HCT116 (cell line): ENCODE results near the gene KRT15.

ENCODE experiments used
- CEBPB ChIP-seq: IDR thresholded peaks from 2 replicates; pipeline ENCODE4 v1.6.1; 2012; ENCODE audit warnings: low read depth
- EZH2 ChIP-seq: fragments of 200-600 bp; sonication (generic); IDR thresholded peaks from 2 replicates; pipeline ENCODE4 v1.6.1; 2017; ENCODE audit warnings: antibody characterized with exemption, mixed run types
- EZH2phosphoT487 ChIP-seq: fragments of 200-600 bp; IDR thresholded peaks from 2 replicates; pipeline ENCODE4 v1.6.1; 2018; ENCODE audit warnings: antibody characterized with exemption, borderline replicate concordance
- MAX ChIP-seq: IDR thresholded peaks from 2 replicates; pipeline ENCODE4 v1.6.1; 2012
- POLR2A ChIP-seq: IDR thresholded peaks from 2 replicates; pipeline ENCODE4 v1.7.0; 2011; ENCODE audit warnings: borderline replicate concordance; ENCODE audit not compliant: insufficient read depth, insufficient read length; ENCODE audit errors: extremely low read depth
- POLR2AphosphoS5 ChIP-seq: IDR thresholded peaks from 2 replicates; pipeline ENCODE4 v1.6.1; 2011; ENCODE audit warnings: mild to moderate bottlenecking, low read depth, low read length, moderate library complexity
- SP1 ChIP-seq: IDR thresholded peaks from 2 replicates; pipeline ENCODE4 v1.6.1; 2012; ENCODE audit warnings: low read depth
- SRF ChIP-seq: IDR thresholded peaks from 2 replicates; pipeline ENCODE4 v1.6.1; 2012; ENCODE audit warnings: low read depth
- TF ChIP-seq, protein P1 (sequence below), 3 experiments: fragments of 200-600 bp in 1 of 3; sonication (generic) in 1 of 3; IDR thresholded peaks in 2 of 3; conservative IDR thresholded peaks in 1 of 3; 2 replicates each; pipeline ENCODE4 v1.5.1; 2012 to 2017; ENCODE audit warnings: low read depth in 2 of 3, low read length in 2 of 3, antibody characterized with exemption in 1 of 3, borderline replicate concordance in 1 of 3, control low read depth in 1 of 3, mild to moderate bottlenecking in 1 of 3, mixed read lengths in 1 of 3, mixed run types in 1 of 3, moderate library complexity in 1 of 3; ENCODE audit not compliant: insufficient read depth in 1 of 3
- TF ChIP-seq, protein P2 (sequence below): IDR thresholded peaks from 2 replicates; pipeline ENCODE4 v1.6.1; 2012; ENCODE audit warnings: low read depth

GRCh38 chr17:41463746-41464145 is 54.9 kb downstream of the KRT15 start:
- no peak for TF ChIP-seq POLR2A
- TF ChIP-seq EZH2, result no peak
- TF ChIP-seq, protein P1, sequence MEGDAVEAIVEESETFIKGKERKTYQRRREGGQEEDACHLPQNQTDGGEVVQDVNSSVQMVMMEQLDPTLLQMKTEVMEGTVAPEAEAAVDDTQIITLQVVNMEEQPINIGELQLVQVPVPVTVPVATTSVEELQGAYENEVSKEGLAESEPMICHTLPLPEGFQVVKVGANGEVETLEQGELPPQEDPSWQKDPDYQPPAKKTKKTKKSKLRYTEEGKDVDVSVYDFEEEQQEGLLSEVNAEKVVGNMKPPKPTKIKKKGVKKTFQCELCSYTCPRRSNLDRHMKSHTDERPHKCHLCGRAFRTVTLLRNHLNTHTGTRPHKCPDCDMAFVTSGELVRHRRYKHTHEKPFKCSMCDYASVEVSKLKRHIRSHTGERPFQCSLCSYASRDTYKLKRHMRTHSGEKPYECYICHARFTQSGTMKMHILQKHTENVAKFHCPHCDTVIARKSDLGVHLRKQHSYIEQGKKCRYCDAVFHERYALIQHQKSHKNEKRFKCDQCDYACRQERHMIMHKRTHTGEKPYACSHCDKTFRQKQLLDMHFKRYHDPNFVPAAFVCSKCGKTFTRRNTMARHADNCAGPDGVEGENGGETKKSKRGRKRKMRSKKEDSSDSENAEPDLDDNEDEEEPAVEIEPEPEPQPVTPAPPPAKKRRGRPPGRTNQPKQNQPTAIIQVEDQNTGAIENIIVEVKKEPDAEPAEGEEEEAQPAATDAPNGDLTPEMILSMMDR (IDR thresholded peaks at IDR 0.05 in 2 of 3, conservative IDR thresholded peaks at IDR 0.05 in 1 of 3; ENCODE audit: borderline replicate concordance in 1 of 3, insufficient read depth in 1 of 3, low read depth in 2 of 3, low read length in 2 of 3), result no peak
- TF ChIP-seq POLR2AphosphoS5, result no peak
- no peak for TF ChIP-seq MAX
- TF ChIP-seq CEBPB, result no peak
- TF ChIP-seq, protein P2, sequence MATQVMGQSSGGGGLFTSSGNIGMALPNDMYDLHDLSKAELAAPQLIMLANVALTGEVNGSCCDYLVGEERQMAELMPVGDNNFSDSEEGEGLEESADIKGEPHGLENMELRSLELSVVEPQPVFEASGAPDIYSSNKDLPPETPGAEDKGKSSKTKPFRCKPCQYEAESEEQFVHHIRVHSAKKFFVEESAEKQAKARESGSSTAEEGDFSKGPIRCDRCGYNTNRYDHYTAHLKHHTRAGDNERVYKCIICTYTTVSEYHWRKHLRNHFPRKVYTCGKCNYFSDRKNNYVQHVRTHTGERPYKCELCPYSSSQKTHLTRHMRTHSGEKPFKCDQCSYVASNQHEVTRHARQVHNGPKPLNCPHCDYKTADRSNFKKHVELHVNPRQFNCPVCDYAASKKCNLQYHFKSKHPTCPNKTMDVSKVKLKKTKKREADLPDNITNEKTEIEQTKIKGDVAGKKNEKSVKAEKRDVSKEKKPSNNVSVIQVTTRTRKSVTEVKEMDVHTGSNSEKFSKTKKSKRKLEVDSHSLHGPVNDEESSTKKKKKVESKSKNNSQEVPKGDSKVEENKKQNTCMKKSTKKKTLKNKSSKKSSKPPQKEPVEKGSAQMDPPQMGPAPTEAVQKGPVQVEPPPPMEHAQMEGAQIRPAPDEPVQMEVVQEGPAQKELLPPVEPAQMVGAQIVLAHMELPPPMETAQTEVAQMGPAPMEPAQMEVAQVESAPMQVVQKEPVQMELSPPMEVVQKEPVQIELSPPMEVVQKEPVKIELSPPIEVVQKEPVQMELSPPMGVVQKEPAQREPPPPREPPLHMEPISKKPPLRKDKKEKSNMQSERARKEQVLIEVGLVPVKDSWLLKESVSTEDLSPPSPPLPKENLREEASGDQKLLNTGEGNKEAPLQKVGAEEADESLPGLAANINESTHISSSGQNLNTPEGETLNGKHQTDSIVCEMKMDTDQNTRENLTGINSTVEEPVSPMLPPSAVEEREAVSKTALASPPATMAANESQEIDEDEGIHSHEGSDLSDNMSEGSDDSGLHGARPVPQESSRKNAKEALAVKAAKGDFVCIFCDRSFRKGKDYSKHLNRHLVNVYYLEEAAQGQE, result no peak
- no peak for TF ChIP-seq SP1
- no peak for TF ChIP-seq EZH2phosphoT487
- no peak for TF ChIP-seq SRF
